Jurkat, Clone E6-1 (cell line): Measurements from ENCODE around the gene LRP1B. TPM values are rescaled to one million over a fixed set of nuclear protein-coding genes. Genes with fewer than 3 reads are reported as not detected.

Experiments
- DNase-seq: peaks from one replicate; pipeline ENCODE4 v3.0.0-alpha.2; 2011; ENCODE audit warnings: low read depth, low spot score
- H3K4me3 ChIP-seq: 2 replicates; pipeline ENCODE4 v1.5.1; 2011; ENCODE audit warnings: mild to moderate bottlenecking, low read length, control low read depth, moderate library complexity
- polyA plus RNA-seq: library from polyadenylated mRNA; unstranded; fragments of >200 nt; gene quantifications from one replicate; pipeline ENCODE4 v1.2.1, GENCODE V29; 2012; ENCODE audit warnings: missing spikeins; ENCODE audit not compliant: insufficient read length, insufficient read depth

The LRP1B gene
- not detected for polyA plus RNA-seq

- no peak for DNase-seq
- H3K4me3 ChIP-seq: no peak within 1 kb of the TSS
These were observed at the start of gene LRP1B for GRCh38 chr2:142131010-142131669. Gene LRP1B (minus strand): TSS chr2:142131016. CDS start chr2:142130729, 287 bp downstream.

- no peak for DNase-seq
These were observed 48.9 kb upstream of the LRP1B start for GRCh38 chr2:142179686-142180085.

GRCh38 chr2:142178604-142179003 is 47.8 kb upstream of the LRP1B start:
- no peak overlapping the region for H3K4me3 ChIP-seq
- DNase-seq: no peak

More at GRCh38 chr2:142179686-142180085, 48.9 kb upstream of the LRP1B start:
- H3K4me3 ChIP-seq: no peak overlapping the region

- H3K4me3 ChIP-seq: no peak overlapping the region
- DNase-seq: no peak
These were observed 46.1 kb upstream of the LRP1B start for GRCh38 chr2:142176941-142177340.

GRCh38 chr2:142175813-142176338 is 45.1 kb upstream of the LRP1B start:
- no peak overlapping the region for H3K4me3 ChIP-seq
- no peak for DNase-seq

- no peak overlapping the region for H3K4me3 ChIP-seq
- DNase-seq: no peak
These were observed 43.4 kb upstream of the LRP1B start for GRCh38 chr2:142174176-142174575.

- H3K4me3 ChIP-seq: no peak overlapping the region
- no peak for DNase-seq
These were observed 40.0 kb upstream of the LRP1B start for GRCh38 chr2:142170847-142171246.

GRCh38 chr2:142165790-142166189 is 35.0 kb upstream of the LRP1B start:
- no peak for DNase-seq
- no peak overlapping the region for H3K4me3 ChIP-seq

GRCh38 chr2:142153601-142154000 is 22.8 kb upstream of the LRP1B start:
- DNase-seq: no peak
- H3K4me3 ChIP-seq: no peak overlapping the region

- no peak overlapping the region for H3K4me3 ChIP-seq
- DNase-seq: no peak
These were observed 19.6 kb upstream of the LRP1B start for GRCh38 chr2:142150453-142150852.

GRCh38 chr2:142144547-142144946 is 13.7 kb upstream of the LRP1B start:
- no peak for DNase-seq
- H3K4me3 ChIP-seq: no peak overlapping the region

- DNase-seq: no peak
- H3K4me3 ChIP-seq: no peak overlapping the region
These were observed 11.8 kb upstream of the LRP1B start for GRCh38 chr2:142142595-142142994.

- DNase-seq: peak; percentile 21
- H3K4me3 ChIP-seq: no peak overlapping the region
These were observed 9.6 kb upstream of the LRP1B start for GRCh38 chr2:142140434-142140845.

GRCh38 chr2:142139384-142139783 is 8.6 kb upstream of the LRP1B start:
- H3K4me3 ChIP-seq: no peak overlapping the region
- no peak for DNase-seq

GRCh38 chr2:142136571-142136970 is 5.8 kb upstream of the LRP1B start:
- no peak overlapping the region for H3K4me3 ChIP-seq
- no peak for DNase-seq

GRCh38 chr2:142134911-142135310 is 4.1 kb upstream of the LRP1B start:
- no peak overlapping the region for H3K4me3 ChIP-seq
- DNase-seq: no peak

- DNase-seq: no peak
- H3K4me3 ChIP-seq: no peak overlapping the region
These were observed 456 bp downstream of the LRP1B start for GRCh38 chr2:142130111-142131009.

GRCh38 chr2:142128105-142128504 is 2.7 kb downstream of the LRP1B start:
- no peak for DNase-seq
- H3K4me3 ChIP-seq: no peak overlapping the region

GRCh38 chr2:142127248-142127647 is 3.6 kb downstream of the LRP1B start:
- H3K4me3 ChIP-seq: no peak overlapping the region
- no peak for DNase-seq

- no peak for DNase-seq
- H3K4me3 ChIP-seq: no peak overlapping the region
These were observed 6.1 kb downstream of the LRP1B start for GRCh38 chr2:142124706-142125105.
